Parathyroid adenoma (tissue), 2 donors: ENCODE results near the gene ZPBP.
A peak's percentile ranks its signal among the peaks of the same experiment; 100 is the strongest.

Source experiments
- H2AFZ ChIP-seq: fragments of 300-600 bp; sonication (generic); one replicate; pipeline ENCODE4 v1.7.0; 2017; ENCODE audit warnings: antibody characterized with exemption, mild to moderate bottlenecking
- H3K27ac ChIP-seq: fragments of 300-600 bp; sonication (generic); one replicate; pipeline ENCODE4 v1.7.0; 2017
- H3K27me3 ChIP-seq: fragments of 300-600 bp; sonication (generic); one replicate; pipeline ENCODE4 v1.7.0; 2017; ENCODE audit warnings: low read length; ENCODE audit not compliant: control insufficient read depth, insufficient read depth
- H3K36me3 ChIP-seq: fragments of 300-600 bp; sonication (generic); one replicate; pipeline ENCODE4 v1.7.0; 2017; ENCODE audit warnings: low read length; ENCODE audit not compliant: control insufficient read depth, insufficient read depth
- H3K4me1 ChIP-seq: fragments of 300-600 bp; sonication (generic); one replicate; pipeline ENCODE4 v1.7.0; 2017; ENCODE audit warnings: control low read depth
- H3K4me2 ChIP-seq: fragments of 300-600 bp; sonication (generic); one replicate; pipeline ENCODE4 v1.7.0; 2017; ENCODE audit warnings: low read length
- H3K4me3 ChIP-seq: fragments of 300-600 bp; sonication (generic); one replicate; pipeline ENCODE4 v1.7.0; 2017; ENCODE audit warnings: low read depth, low read length
- H3K79me2 ChIP-seq: fragments of 300-600 bp; sonication (generic); one replicate; pipeline ENCODE4 v1.7.0; 2017; ENCODE audit warnings: control low read depth
- H3K9ac ChIP-seq: fragments of 300-600 bp; sonication (generic); one replicate; pipeline ENCODE4 v1.7.0; 2017; ENCODE audit warnings: mild to moderate bottlenecking
- H3K9me3 ChIP-seq: fragments of 300-600 bp; sonication (generic); one replicate; pipeline ENCODE4 v1.7.0; 2017; ENCODE audit warnings: low read length; ENCODE audit not compliant: control insufficient read depth
- TF ChIP-seq, protein P1 (sequence below): fragments of 300-600 bp; sonication (generic); IDR thresholded peaks from one replicate; pipeline ENCODE4 v1.7.0; 2017; ENCODE audit warnings: antibody characterized with exemption, mild to moderate bottlenecking
- donor health status: primary hyperparathyroidism.

Gene ZPBP, protein sequence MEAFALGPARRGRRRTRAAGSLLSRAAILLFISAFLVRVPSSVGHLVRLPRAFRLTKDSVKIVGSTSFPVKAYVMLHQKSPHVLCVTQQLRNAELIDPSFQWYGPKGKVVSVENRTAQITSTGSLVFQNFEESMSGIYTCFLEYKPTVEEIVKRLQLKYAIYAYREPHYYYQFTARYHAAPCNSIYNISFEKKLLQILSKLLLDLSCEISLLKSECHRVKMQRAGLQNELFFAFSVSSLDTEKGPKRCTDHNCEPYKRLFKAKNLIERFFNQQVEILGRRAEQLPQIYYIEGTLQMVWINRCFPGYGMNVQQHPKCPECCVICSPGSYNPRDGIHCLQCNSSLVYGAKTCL

DNA sequence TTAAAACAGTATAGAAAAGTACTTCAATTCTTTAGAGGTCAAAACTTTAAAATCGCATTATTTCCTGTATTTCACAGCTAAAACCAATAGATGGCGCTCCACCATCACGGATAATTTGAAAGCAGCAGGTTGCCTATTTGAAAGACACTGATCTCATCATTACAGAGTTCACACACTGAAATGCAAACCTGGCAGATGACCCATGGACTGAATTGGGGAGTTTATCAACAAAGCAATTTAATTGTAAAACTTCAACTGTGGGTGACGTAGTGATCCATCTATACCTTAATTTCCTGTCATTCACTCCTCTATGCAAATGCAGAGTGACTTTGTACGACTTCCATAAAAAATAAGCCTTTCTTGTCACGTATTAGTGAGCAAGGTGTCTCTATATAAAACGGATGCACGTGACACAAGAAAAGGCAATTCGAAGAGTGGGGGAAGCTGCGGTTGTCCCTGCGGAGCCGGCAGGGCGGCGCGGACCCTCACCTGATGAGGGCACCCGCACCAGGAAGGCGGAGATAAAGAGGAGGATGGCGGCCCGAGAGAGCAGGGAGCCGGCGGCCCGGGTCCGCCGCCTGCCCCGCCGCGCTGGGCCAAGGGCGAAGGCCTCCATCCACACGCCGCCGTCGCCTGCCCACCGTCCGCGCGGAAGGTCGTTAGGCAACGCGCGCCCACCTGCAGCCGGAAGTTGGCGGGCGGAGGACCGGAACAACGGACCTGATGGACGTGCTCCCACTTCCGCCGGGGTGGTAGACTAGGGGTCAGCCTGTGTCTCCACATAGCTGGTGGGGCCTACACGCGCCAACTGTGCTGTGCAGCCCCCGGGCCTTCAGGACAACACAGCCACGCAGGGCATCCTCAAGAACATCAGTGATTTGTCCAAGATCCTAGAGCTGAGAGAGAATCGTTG is at the start of gene ZPBP:
TSS of gene ZPBP (minus strand) at position 668 of the 913 bp plus-strand sequence. CDS start at position 616, 52 bp downstream.
- peak within 1 kb of the TSS; percentile 69 for H3K4me2 ChIP-seq
- H3K9ac ChIP-seq = no peak within 1 kb of the TSS
- TF ChIP-seq, protein P1, sequence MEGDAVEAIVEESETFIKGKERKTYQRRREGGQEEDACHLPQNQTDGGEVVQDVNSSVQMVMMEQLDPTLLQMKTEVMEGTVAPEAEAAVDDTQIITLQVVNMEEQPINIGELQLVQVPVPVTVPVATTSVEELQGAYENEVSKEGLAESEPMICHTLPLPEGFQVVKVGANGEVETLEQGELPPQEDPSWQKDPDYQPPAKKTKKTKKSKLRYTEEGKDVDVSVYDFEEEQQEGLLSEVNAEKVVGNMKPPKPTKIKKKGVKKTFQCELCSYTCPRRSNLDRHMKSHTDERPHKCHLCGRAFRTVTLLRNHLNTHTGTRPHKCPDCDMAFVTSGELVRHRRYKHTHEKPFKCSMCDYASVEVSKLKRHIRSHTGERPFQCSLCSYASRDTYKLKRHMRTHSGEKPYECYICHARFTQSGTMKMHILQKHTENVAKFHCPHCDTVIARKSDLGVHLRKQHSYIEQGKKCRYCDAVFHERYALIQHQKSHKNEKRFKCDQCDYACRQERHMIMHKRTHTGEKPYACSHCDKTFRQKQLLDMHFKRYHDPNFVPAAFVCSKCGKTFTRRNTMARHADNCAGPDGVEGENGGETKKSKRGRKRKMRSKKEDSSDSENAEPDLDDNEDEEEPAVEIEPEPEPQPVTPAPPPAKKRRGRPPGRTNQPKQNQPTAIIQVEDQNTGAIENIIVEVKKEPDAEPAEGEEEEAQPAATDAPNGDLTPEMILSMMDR = peak; percentile 79
- H2AFZ ChIP-seq = peak within 1 kb of the TSS; percentile 86
- H3K36me3 ChIP-seq = no peaks in the 10 kb centered on the region
- H3K27me3 ChIP-seq = no peaks in the 10 kb centered on the region
- no peak within 1 kb of the TSS for H3K27ac ChIP-seq
- H3K4me3 ChIP-seq = peak within 1 kb of the TSS; percentile 53
- H3K9me3 ChIP-seq = no peaks in the 10 kb centered on the region
- no peaks in the 10 kb centered on the region for H3K4me1 ChIP-seq
- H3K79me2 ChIP-seq = no peaks in the 10 kb centered on the region

DNA sequence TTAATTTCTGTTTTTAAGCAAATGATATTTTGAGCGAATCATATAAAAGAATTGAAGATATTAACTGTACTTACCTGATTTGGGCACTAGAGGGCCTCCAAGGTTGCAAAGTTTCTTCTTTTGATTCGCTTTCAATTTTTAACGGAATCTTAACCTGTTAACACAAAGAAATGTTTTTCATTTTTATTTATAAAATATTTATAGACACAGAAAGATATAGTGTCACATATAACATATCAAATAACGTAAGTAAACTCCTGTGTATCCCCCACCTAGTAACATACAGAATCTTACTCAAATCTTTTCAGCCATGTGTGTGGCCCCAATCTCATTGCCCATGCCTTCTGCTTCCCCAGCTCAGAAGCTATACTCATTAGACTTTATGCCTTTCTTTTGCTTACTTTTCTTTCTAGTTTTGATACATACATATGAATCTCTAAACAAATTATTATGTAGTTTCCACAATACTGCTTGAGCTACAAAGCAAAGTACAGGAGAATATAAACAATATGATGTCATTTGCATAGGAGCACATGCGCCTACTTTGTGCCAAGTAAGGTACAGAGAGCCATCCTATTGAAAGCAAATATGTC is 49.5 kb upstream of the ZPBP start:
- no peaks in the 10 kb centered on the region for H3K79me2 ChIP-seq
- TF ChIP-seq, protein P1 = peak; percentile 52
- H3K27ac ChIP-seq = no peak overlapping the region
- H3K27me3 ChIP-seq = no peaks in the 10 kb centered on the region
- H3K4me3 ChIP-seq = no peak overlapping the region
- H3K4me2 ChIP-seq = no peak overlapping the region
- H3K4me1 ChIP-seq = no peaks in the 10 kb centered on the region
- H3K9ac ChIP-seq = no peak overlapping the region
- no peaks in the 10 kb centered on the region for H3K9me3 ChIP-seq
- H3K36me3 ChIP-seq = no peaks in the 10 kb centered on the region
- H2AFZ ChIP-seq = no peak overlapping the region

DNA sequence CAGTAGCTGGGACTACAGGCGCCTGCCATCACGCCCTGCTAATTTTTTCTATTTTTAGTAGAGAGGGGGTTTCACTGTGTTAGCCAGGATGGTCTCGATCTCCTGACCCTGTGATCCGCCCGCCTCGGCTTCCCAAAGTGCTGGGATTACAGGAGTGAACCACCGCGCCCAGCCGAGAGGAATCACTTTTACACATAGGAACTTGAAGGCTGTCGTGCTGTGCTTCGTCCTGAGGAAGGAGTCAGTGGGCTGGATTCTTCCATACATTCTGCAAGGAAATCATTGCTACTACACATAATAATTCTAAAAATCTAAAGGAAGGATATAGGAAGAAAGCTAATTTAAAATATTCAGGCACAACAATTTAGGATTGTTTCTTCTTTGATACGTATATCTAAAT is 48.8 kb upstream of the ZPBP start:
- Histone ChIP-seq H3K79me2 (no peaks in the 10 kb centered on the region), H3K9me3 (no peaks in the 10 kb centered on the region), H3K4me1 (no peaks in the 10 kb centered on the region), H3K27ac (no peak overlapping the region), H3K4me2 (no peak overlapping the region), H3K36me3 (no peaks in the 10 kb centered on the region), H3K27me3 (no peaks in the 10 kb centered on the region), H2AFZ (no peak overlapping the region), H3K9ac (no peak overlapping the region), H3K4me3 (no peak overlapping the region)
- TF ChIP-seq, protein P1 = no peak

DNA sequence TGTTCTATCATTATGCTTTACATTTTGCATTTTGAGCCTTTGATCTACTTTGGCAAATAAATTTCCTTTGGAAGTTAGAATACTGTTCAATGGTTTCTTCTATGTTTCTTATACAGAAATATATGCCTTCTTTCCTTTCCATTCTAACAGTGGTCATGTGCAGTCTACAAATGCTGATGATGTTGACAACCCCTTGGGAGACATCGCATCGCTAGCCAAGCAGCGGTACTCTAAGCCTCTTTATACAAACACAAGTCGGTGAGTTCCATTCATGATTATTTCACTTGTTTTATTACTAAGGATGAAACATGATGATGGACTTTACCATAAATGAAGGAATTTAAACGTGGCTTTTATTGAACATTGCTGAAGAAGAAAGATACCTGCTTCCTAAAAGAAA is 48.1 kb upstream of the ZPBP start:
- H3K9ac ChIP-seq = no peak overlapping the region
- TF ChIP-seq, protein P1 = no peak
- H3K4me2 ChIP-seq = no peak overlapping the region
- H3K36me3 ChIP-seq = no peaks in the 10 kb centered on the region
- H3K27me3 ChIP-seq = no peaks in the 10 kb centered on the region
- no peak overlapping the region for H2AFZ ChIP-seq
- no peaks in the 10 kb centered on the region for H3K9me3 ChIP-seq
- no peak overlapping the region for H3K27ac ChIP-seq
- H3K4me3 ChIP-seq = no peak overlapping the region
- no peaks in the 10 kb centered on the region for H3K79me2 ChIP-seq
- H3K4me1 ChIP-seq = no peaks in the 10 kb centered on the region
